GM06990 (cell line): ENCODE data around the gene COA5.

Experiments
- DNase-seq: peaks from one replicate; pipeline ENCODE4 v3.0.0-alpha.2; 2011; ENCODE audit not compliant: insufficient read length; ENCODE audit errors: extremely low read depth
- H3K27me3 ChIP-seq: replicated peaks from 2 replicates; pipeline ENCODE4 v1.6.0; 2011; ENCODE audit warnings: low read length; ENCODE audit not compliant: control insufficient read depth, insufficient read depth
- H3K36me3 ChIP-seq: 2 replicates; pipeline ENCODE4 v1.5.1; 2011; ENCODE audit warnings: low read length; ENCODE audit not compliant: control insufficient read depth, insufficient read depth
- H3K4me3 ChIP-seq: replicated peaks from 2 replicates; pipeline ENCODE4 v1.5.1; 2011; ENCODE audit warnings: low read depth, mild to moderate bottlenecking, control low read depth, low read length
- CTCF ChIP-seq: IDR thresholded peaks from 2 replicates; pipeline ENCODE4 v1.5.1; 2011; ENCODE audit warnings: low read length, control low read depth, mild to moderate bottlenecking, inconsistent platforms; ENCODE audit not compliant: insufficient read depth, poor library complexity, severe bottlenecking

COA5 gene

GRCh38 chr2:98589489-98589888, 18.8 kb downstream of the COA5 start:
- Histone ChIP-seq H3K27me3 (no peaks in the 10 kb centered on the region), H3K36me3 (peaks cover 17% of the 10 kb centered on the region), H3K4me3 (no peak overlapping the region)
- no peak for DNase-seq
- TF ChIP-seq CTCF: no peak

- H3K27me3 ChIP-seq: no peaks in the 10 kb centered on the region
- peaks cover 18% of the 10 kb centered on the region for H3K36me3 ChIP-seq
- TF ChIP-seq CTCF: no peak
- no peak for DNase-seq
- no peak overlapping the region for H3K4me3 ChIP-seq
These were observed 19.4 kb downstream of the COA5 start for GRCh38 chr2:98588880-98589431.

GRCh38 chr2:98586551-98587140, 21.7 kb downstream of the COA5 start:
- DNase-seq: no peak
- Histone ChIP-seq H3K27me3 (no peaks in the 10 kb centered on the region), H3K36me3 (peaks cover 17% of the 10 kb centered on the region), H3K4me3 (no peak overlapping the region)
- no peak for TF ChIP-seq CTCF

- H3K27me3 ChIP-seq: no peaks in the 10 kb centered on the region
- no peak overlapping the region for H3K4me3 ChIP-seq
- no peak for DNase-seq
- H3K36me3 ChIP-seq: peaks cover 17% of the 10 kb centered on the region
- no peak for TF ChIP-seq CTCF
These were observed 22.9 kb downstream of the COA5 start for GRCh38 chr2:98585386-98585785.

- Histone ChIP-seq H3K4me3 (no peak overlapping the region), H3K27me3 (no peaks in the 10 kb centered on the region), H3K36me3 (peaks cover 17% of the 10 kb centered on the region)
- no peak for DNase-seq
- TF ChIP-seq CTCF: no peak
These were observed 24.3 kb downstream of the COA5 start for GRCh38 chr2:98583816-98584618.
